RWPE1 (cell line): ENCODE data around the gene MCM3.

Source experiments
- CTCF ChIA-PET: fragments of 350-600 bp; sonication (Branson Sonifier 250); formaldehyde crosslinking; extraction: SDS; loops from one replicate; lab custom pipeline; 2021; lab: Yijun Ruan, JAX
- POLR2A ChIA-PET: fragments of 400-600 bp; formaldehyde crosslinking; extraction: SDS; loops from one replicate; lab custom pipeline; 2020; ENCODE audit warnings: antibody characterized with exemption; ENCODE audit not compliant: low non-redundant PET; lab: Yijun Ruan, JAX
- DNase-seq: peaks from one replicate; pipeline ENCODE4 v3.0.0; 2012; ENCODE audit warnings: low spot score
- H3K27ac ChIP-seq: fragments of 450-650 bp; 2 replicates; pipeline ENCODE4 v1.5.1; 2017
- CTCF ChIP-seq: fragments of 450-650 bp; conservative IDR thresholded peaks from 2 replicates; pipeline ENCODE4 v1.5.1; 2017; ENCODE audit warnings: low read depth, mild to moderate bottlenecking

Gene MCM3

DNA sequence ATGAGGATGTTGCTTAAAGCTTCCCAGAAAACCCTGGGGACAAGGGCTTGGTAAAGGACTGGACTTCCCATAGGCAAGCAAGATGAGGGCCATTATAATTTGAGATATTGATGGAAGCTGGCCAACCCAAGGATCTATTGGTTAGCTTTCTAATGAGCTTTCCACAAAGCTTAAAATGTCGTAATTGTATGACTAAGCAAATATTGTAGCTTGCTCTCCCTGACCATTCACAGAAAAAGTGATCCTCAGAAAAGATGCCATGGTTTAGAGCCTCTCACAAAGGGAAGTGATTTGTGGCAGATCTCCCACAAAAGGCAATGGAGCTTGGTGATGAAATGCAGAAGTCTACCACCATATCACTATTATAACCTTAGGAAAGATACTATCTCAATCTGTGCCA, 53.9 kb downstream of the MCM3 start:
- no peak for DNase-seq
- no peak overlapping the region for H3K27ac ChIP-seq
- ChIA-PET CTCF (interaction anchor here (0.6 kb wide), 3 partner anchors 15 to 452 kb away, joined by 3 read pairs; no protein-coding TSS in a partner anchor), POLR2A (no interaction called here)
- no peak for TF ChIP-seq CTCF

- ChIA-PET CTCF (no interaction called here), POLR2A (no interaction called here)
- no peak for DNase-seq
- H3K27ac ChIP-seq, result no peak overlapping the region
- no peak for TF ChIP-seq CTCF
Observed at GRCh38 chr6:52227495-52227894, 57.0 kb downstream of the MCM3 start.

GRCh38 chr6:52221302-52221701, 63.2 kb downstream of the MCM3 start:
- DNase-seq, result no peak
- CTCF ChIA-PET, result no interaction called here
- H3K27ac ChIP-seq, result no peak overlapping the region
- POLR2A ChIA-PET, result no interaction called here
- no peak for TF ChIP-seq CTCF

- TF ChIP-seq CTCF, result no peak
- no peak for DNase-seq
- ChIA-PET CTCF (no interaction called here), POLR2A (no interaction called here)
- no peak overlapping the region for H3K27ac ChIP-seq
Observed at GRCh38 chr6:52217761-52218160, 66.8 kb downstream of the MCM3 start.

DNA sequence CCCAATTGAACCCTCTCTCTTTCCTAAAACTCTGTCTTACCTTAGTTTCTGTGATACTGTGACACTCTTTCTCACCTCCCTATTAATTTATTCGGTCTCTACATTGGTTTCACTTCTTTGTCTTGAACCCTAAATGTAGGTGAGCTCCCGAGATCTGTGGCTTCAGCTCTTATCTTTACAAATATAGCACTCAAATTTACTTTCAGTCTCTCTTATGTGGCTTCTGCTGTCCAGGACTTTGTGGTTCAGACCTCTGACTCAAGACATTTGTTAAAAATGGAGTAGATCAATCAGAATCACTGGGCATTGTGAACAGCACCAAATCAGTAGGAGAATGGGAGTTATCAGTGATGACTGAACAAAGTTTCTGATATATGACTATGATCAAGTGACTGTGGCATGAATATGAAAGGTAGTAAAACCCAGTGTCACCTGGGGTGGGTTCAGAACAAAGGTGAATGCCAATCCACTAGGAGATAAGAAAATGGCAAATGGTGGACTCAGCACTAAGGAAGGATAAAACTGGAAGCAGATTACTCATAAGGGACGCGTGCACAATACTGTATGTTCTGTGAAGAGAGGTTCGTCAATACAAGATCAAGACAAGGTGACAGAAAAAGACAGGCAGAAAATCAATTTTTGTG, 67.5 kb downstream of the MCM3 start:
- CTCF ChIA-PET, result no interaction called here
- no peak overlapping the region for H3K27ac ChIP-seq
- no peak for TF ChIP-seq CTCF
- POLR2A ChIA-PET, result no interaction called here
- DNase-seq, result no peak

DNA sequence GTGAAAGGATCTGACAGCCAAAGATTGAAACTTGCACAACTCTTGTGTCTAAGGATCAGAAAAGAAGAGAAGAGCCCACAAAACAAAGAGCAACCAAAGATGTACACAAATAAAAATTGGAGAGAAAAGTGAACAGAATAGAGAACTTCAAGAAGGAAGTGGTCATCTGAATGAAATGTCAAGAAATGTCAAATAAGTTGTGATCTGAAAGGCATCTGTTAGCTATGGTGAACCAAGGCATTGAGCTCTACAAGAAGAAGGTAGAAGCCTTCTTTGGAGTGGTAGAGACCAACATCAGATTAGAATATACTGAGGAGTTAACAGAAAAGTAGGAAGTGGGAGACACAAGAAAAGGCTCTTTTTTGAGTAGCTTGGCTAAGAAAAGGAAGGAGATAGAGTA, 68.8 kb downstream of the MCM3 start:
- DNase-seq, result no peak
- POLR2A ChIA-PET, result no interaction called here
- H3K27ac ChIP-seq, result no peak overlapping the region
- CTCF ChIA-PET, result no interaction called here
- no peak for TF ChIP-seq CTCF
